HG02884 (cell line): ENCODE data around the gene ZNF780B.

Experiments used
- ATAC-seq: cut with Tn5 transposase; IDR thresholded peaks from one replicate; pipeline ENCODE4 v1.9.1; 2021; ENCODE audit warnings: mild to moderate bottlenecking, moderate library complexity; ENCODE audit not compliant: unreplicated experiment

The ZNF780B gene

DNA sequence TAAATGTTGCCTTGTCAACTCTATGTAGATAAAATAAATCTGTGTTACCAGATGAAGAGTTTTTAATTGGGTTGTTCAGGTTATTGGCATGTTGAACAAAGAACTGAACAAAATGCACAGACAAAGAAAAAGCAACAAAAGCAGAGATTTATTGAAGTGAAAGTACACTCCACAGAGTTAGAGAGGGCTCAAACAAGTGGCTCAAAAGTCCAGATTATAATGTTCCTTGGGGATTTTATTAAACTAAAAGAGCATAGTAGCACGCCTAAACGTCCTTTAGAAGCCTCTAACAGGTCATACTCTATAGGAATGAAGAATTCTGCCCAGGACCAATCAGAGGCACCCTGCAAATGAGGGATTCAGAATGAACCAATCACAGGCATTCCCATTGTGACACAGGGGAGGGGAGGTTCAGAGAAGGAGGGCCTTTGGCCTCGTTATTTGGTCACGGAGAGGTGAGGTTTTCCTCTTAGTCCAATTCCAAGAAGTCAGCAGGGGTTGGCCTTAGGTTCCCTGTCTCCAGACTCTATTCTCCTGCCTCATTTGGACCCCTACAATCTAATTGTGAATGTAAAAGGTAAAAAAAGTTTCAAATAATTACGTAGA lies 72.2 kb downstream of the ZNF780B start:
- no peak for ATAC-seq

DNA sequence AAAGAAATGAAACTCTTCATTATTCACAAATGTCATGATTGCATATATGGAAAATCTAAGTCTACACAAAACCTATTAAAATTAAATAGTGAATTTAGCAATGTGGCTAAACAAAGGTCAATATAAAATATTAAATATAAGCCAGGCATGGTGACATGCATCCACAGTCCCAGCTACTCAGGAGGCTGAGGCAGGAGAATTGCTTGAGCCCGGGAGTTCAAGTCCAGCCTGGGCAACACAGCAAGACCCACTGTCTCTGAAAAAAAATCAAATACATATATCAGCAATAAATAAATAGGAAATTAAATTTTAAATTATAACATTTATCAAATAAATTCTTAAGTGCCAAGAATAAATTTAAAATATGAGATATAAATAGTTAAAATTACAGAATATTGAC lies 73.1 kb downstream of the ZNF780B start:
- ATAC-seq: no peak
